HCT116 (cell line): ENCODE data around the gene PCED1A. TPM values are rescaled to one million over a fixed set of nuclear protein-coding genes. Genes with fewer than 3 reads are reported as not detected.

Experiments used
- ATAC-seq: fragments of 200-7000 bp; cut with Tn5 transposase; 2 replicates; pipeline ENCODE4 v1.9.1; 2020; ENCODE audit warnings: mild to moderate bottlenecking, moderate library complexity
- BruUV-seq: library from RNA; stranded (reverse); fragments of 400-500 nt; replicated peaks from 2 replicates; lab custom pipeline; 2021; lab: Mats Ljungman, UMichigan
- CTCF ChIA-PET: fragments of 300-600 bp; sonication (Branson Sonifier 250); formaldehyde crosslinking; loops from one replicate; lab custom pipeline; 2021; ENCODE audit warnings: antibody characterized with exemption; lab: Charles Lee
- POLR2A ChIA-PET: fragments of 300-600, 350-600 bp; sonication (Branson Sonifier 250); formaldehyde crosslinking; loops from one replicate; lab custom pipeline; 2021; ENCODE audit warnings: antibody characterized with exemption; lab: Charles Lee
- RAD21 ChIA-PET, 2 experiments: fragments of 300-600 bp; sonication (Branson Sonifier 250); formaldehyde crosslinking; loops; one replicate each; lab custom pipeline; 2023; ENCODE audit warnings: low total read pairs in 2 of 2; ENCODE audit not compliant: uncharacterized antibody in 2 of 2, unreplicated experiment in 2 of 2, low non-redundant PET in 1 of 2; lab: Charles Lee
- DNase-seq: peaks from one replicate; pipeline ENCODE4 v3.0.0-alpha.2; 2010; ENCODE audit warnings: low read depth, low spot score
- H2AFZ ChIP-seq: fragments of 200-600 bp; shearing (Covaris generic), sonication (generic); 2 replicates; pipeline ENCODE4 v1.6.1; 2017; ENCODE audit warnings: low read depth, mixed run types, mixed read lengths, antibody characterized with exemption, low read length; ENCODE audit not compliant: poor library complexity, severe bottlenecking
- H3K27ac ChIP-seq: 2 replicates; pipeline ENCODE4 v1.5.1; 2012; ENCODE audit warnings: low read depth, low read length
- H3K27me3 ChIP-seq: fragments of 200-600 bp; sonication (generic); 2 replicates; pipeline ENCODE4 v1.6.1; 2016; ENCODE audit warnings: mixed run types, low read length, mixed read lengths; ENCODE audit not compliant: insufficient read depth
- H3K36me3 ChIP-seq, 2 experiments: fragments of 200-500 bp in 1 of 2; fragments of 200-600 bp in 1 of 2; sonication (Bioruptor generic) in 1 of 2; sonication (generic) in 1 of 2; 2 replicates each; pipeline versions ENCODE4 v1.5.1 to v1.6.1; 2014 to 2016; ENCODE audit warnings: low read length in 2 of 2, inconsistent platforms in 1 of 2, mixed read lengths in 1 of 2, mixed run types in 1 of 2; ENCODE audit not compliant: insufficient read depth in 2 of 2, control insufficient read depth in 1 of 2
- H3K4me1 ChIP-seq, 2 experiments: fragments of 200-600 bp in 1 of 2; sonication (generic) in 1 of 2; 2 replicates each; pipeline versions ENCODE4 v1.5.1 to v1.6.1; 2012 to 2017; ENCODE audit warnings: low read length in 2 of 2, inconsistent platforms in 1 of 2, mild to moderate bottlenecking in 1 of 2, mixed read lengths in 1 of 2, mixed run types in 1 of 2, moderate library complexity in 1 of 2; ENCODE audit not compliant: insufficient read depth in 2 of 2, control insufficient read depth in 1 of 2
- H3K4me2 ChIP-seq: fragments of 200-600 bp; sonication (generic); 2 replicates; pipeline ENCODE4 v1.6.1; 2017; ENCODE audit warnings: mixed run types, low read length, mixed read lengths
- H3K4me3 ChIP-seq, 2 experiments: fragments of 200-600 bp in 1 of 2; sonication (generic) in 1 of 2; replicated peaks in 1 of 2; 2 replicates each; pipeline ENCODE4 v1.5.1; 2011 to 2016; ENCODE audit warnings: low read length in 2 of 2, control low read depth in 1 of 2, low read depth in 1 of 2, mild to moderate bottlenecking in 1 of 2, mixed read lengths in 1 of 2, mixed run types in 1 of 2
- H3K79me2 ChIP-seq: fragments of 200-600 bp; sonication (generic); 2 replicates; pipeline ENCODE4 v1.6.1; 2017; ENCODE audit warnings: mild to moderate bottlenecking, mixed run types, low read length, moderate library complexity, mixed read lengths; ENCODE audit not compliant: insufficient read depth
- H3K9ac ChIP-seq: fragments of 200-600 bp; sonication (generic); 2 replicates; pipeline ENCODE4 v1.6.1; 2016; ENCODE audit warnings: low read length, mixed read lengths
- H3K9me2 ChIP-seq: fragments of 200-600 bp; sonication (generic), shearing (Covaris generic); 2 replicates; pipeline ENCODE4 v1.6.1; 2017; ENCODE audit warnings: mixed run types, mild to moderate bottlenecking, moderate library complexity; ENCODE audit not compliant: insufficient read depth
- H3K9me3 ChIP-seq, 2 experiments: fragments of 200-500 bp in 1 of 2; fragments of 200-600 bp in 1 of 2; sonication (Bioruptor generic) in 1 of 2; sonication (generic) in 1 of 2; 2 replicates each; pipeline ENCODE4 v1.6.1; 2014 to 2017; ENCODE audit warnings: low read length in 2 of 2, mixed read lengths in 2 of 2, inconsistent platforms in 1 of 2, low read depth in 1 of 2, mild to moderate bottlenecking in 1 of 2, mixed run types in 1 of 2, moderate library complexity in 1 of 2; ENCODE audit not compliant: control insufficient read depth in 1 of 2, insufficient read depth in 1 of 2
- H4K20me1 ChIP-seq: fragments of 200-600 bp; sonication (generic), shearing (Covaris generic); 2 replicates; pipeline ENCODE4 v1.6.1; 2017; ENCODE audit warnings: mixed run types, mild to moderate bottlenecking, moderate library complexity; ENCODE audit not compliant: insufficient read depth
- ATF3 ChIP-seq: IDR thresholded peaks from 2 replicates; pipeline ENCODE4 v1.6.1; 2012
- CEBPB ChIP-seq: IDR thresholded peaks from 2 replicates; pipeline ENCODE4 v1.6.1; 2012; ENCODE audit warnings: low read depth
- CTCF ChIP-seq, 3 experiments: fragments of 200-600 bp in 1 of 3; sonication (generic) in 1 of 3; IDR thresholded peaks in 2 of 3; conservative IDR thresholded peaks in 1 of 3; 2 replicates each; pipeline ENCODE4 v1.5.1; 2012 to 2017; ENCODE audit warnings: low read depth in 2 of 3, low read length in 2 of 3, antibody characterized with exemption in 1 of 3, borderline replicate concordance in 1 of 3, control low read depth in 1 of 3, mild to moderate bottlenecking in 1 of 3, mixed read lengths in 1 of 3, mixed run types in 1 of 3, moderate library complexity in 1 of 3; ENCODE audit not compliant: insufficient read depth in 1 of 3
- EGR1 ChIP-seq: IDR thresholded peaks from 2 replicates; pipeline ENCODE4 v1.6.1; 2012; ENCODE audit warnings: low read depth
- ELF1 ChIP-seq: IDR thresholded peaks from 2 replicates; pipeline ENCODE4 v1.6.1; 2012; ENCODE audit warnings: low read depth, borderline replicate concordance
- EZH2 ChIP-seq: fragments of 200-600 bp; sonication (generic); IDR thresholded peaks from 2 replicates; pipeline ENCODE4 v1.6.1; 2017; ENCODE audit warnings: antibody characterized with exemption, mixed run types
- EZH2phosphoT487 ChIP-seq: fragments of 200-600 bp; IDR thresholded peaks from 2 replicates; pipeline ENCODE4 v1.6.1; 2018; ENCODE audit warnings: antibody characterized with exemption, borderline replicate concordance
- FOSL1 ChIP-seq: IDR thresholded peaks from 2 replicates; pipeline ENCODE4 v1.6.1; 2012; ENCODE audit warnings: low read depth
- JUND ChIP-seq: IDR thresholded peaks from 2 replicates; pipeline ENCODE4 v1.6.1; 2012
- POLR2AphosphoS5 ChIP-seq: IDR thresholded peaks from 2 replicates; pipeline ENCODE4 v1.6.1; 2011; ENCODE audit warnings: mild to moderate bottlenecking, low read depth, low read length, moderate library complexity
- RAD21 ChIP-seq: IDR thresholded peaks from 2 replicates; pipeline ENCODE4 v1.6.1; 2012; ENCODE audit warnings: low read depth, mild to moderate bottlenecking
- REST ChIP-seq: IDR thresholded peaks from 2 replicates; pipeline ENCODE4 v1.6.1; 2012; ENCODE audit warnings: low read depth
- SP1 ChIP-seq: IDR thresholded peaks from 2 replicates; pipeline ENCODE4 v1.6.1; 2012; ENCODE audit warnings: low read depth
- SRF ChIP-seq: IDR thresholded peaks from 2 replicates; pipeline ENCODE4 v1.6.1; 2012; ENCODE audit warnings: low read depth
- TCF7L2 ChIP-seq: IDR thresholded peaks from 2 replicates; pipeline ENCODE4 v1.7.0; 2011; ENCODE audit warnings: borderline replicate concordance, inconsistent platforms; ENCODE audit not compliant: insufficient read depth, insufficient read length; ENCODE audit errors: extremely low read depth
- YY1 ChIP-seq: IDR thresholded peaks from 2 replicates; pipeline ENCODE4 v1.6.1; 2011; ENCODE audit warnings: low read length, low read depth, moderate library complexity, mild to moderate bottlenecking; ENCODE audit not compliant: insufficient replicate concordance; ENCODE audit errors: extremely low read depth
- ZFX ChIP-seq: fragments of 450-650 bp; IDR thresholded peaks from 2 replicates; pipeline ENCODE4 v1.6.1; 2017
- ZNF274 ChIP-seq: fragments of 200-500 bp; sonication (Bioruptor generic); IDR thresholded peaks from 2 replicates; pipeline ENCODE4 v1.6.1; 2014; ENCODE audit warnings: mild to moderate bottlenecking, low read depth, low read length, inconsistent platforms
- intact Hi-C: fragments of 100-400 bp; cut with micrococcal nuclease; formaldehyde crosslinking; loops from 2 replicates; pipeline ENCODE4 v1.10.0; 2022
- total RNA-seq: library from RNA; stranded (reverse); gene quantifications from one replicate; pipeline ENCODE4 v1.2.1, GENCODE V29; 2021; ENCODE audit not compliant: unreplicated experiment

Gene PCED1A
- total RNA-seq, 1 experiment from 2014 or later, result 31.8 TPM

DNA sequence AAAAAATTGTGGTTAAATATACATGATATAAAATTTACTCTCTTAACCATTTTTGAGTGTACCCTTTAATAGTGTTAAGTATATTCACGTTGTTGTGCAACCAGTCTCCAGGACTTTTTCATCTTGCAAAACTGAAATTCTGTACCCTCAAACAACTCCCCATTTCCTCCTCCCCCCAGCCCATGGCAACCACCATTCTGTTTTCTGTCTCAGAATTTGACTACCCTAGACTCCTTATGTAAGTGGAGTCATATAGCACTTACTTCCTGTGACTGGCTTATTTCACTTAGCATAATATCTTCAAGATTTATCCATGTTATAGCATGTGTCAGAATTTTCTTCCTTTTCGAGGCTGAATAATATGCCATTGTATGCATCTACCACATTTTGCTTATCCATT lies 5.2 kb upstream of the PCED1A start (continued):
- no peak for TF ChIP-seq TCF7L2
- TF ChIP-seq, all 23 proteins: peak for 0

DNA sequence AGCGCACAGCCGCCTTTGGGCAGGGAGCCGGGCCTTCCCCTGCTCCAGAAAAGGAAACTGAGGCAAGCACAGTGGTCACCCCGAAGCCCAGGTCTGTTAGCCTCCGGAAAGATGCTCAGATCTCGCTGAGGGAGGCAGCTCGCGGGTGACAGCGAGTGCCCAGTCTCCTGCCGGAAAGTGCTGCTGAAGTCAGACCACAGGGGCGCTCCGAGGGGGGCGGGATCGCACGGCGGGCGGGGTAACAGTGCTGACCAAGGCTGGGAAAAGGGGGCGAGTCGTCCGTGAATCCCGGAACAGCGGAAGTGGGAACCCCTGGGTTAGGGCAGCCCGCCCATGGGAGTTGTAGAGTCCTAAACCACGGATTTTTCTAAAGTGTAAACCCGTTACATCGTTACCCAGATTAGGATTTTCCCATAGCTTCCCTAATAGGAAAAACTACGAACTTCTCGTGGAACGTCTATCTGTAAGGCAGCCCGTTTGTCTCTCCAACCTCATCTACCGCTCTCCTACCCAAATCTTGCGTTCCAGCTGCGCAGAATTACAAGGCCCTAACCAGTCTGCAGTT lies 594 bp upstream of the PCED1A start:
- H3K27me3 ChIP-seq, result no peaks in the 10 kb centered on the region
- H3K4me3 ChIP-seq, result peak overlapping the region; percentile 73 to 96
- BruUV-seq, result TSS peak; percentile 72
- H2AFZ ChIP-seq, result peak overlapping the region; percentile 45
- peak overlapping the region; percentile 81 for H3K9ac ChIP-seq
- peaks cover 13 to 20% of the 10 kb centered on the region in 2 experiments; a peak in 3 of 4 replicates for H3K4me1 ChIP-seq
- peaks cover 12% of the 10 kb centered on the region for H3K79me2 ChIP-seq
- ChIA-PET CTCF (interaction anchor here (0.9 to 1.1 kb wide), 2 partner anchors 88 to 160 kb away, joined by 3 to 4 read pairs; no protein-coding TSS in a partner anchor), POLR2A (no interaction called here), RAD21 (no interaction called here)
- H4K20me1 ChIP-seq, result no peaks in the 10 kb centered on the region
- ATAC-seq, result peak; percentile 71
- no peaks in the 10 kb centered on the region for H3K9me3 ChIP-seq
- H3K4me2 ChIP-seq, result peak overlapping the region; percentile 98
- intact Hi-C loops, result no loop called here
- H3K9me2 ChIP-seq, result no peaks in the 10 kb centered on the region
- no peak for DNase-seq
- peak overlapping the region; percentile 97 for H3K27ac ChIP-seq
- no peaks in the 10 kb centered on the region for H3K36me3 ChIP-seq
- TF ChIP-seq ZFX (no peak), ELF1 (no peak), YY1 (no peak), TCF7L2 (no peak), JUND (no peak), RAD21 (no peak), ZNF274 (no peak), REST (no peak), SRF (no peak), FOSL1 (no peak), EZH2phosphoT487 (no peak), EZH2 (no peak), ATF3 (no peak), POLR2AphosphoS5 (no peak), CTCF (IDR thresholded peaks at IDR 0.05 in 2 of 3, conservative IDR thresholded peaks at IDR 0.05 in 1 of 3; ENCODE audit: borderline replicate concordance in 1 of 3, insufficient read depth in 1 of 3, low read depth in 2 of 3, low read length in 2 of 3) (no peak), EGR1 (no peak), SP1 (no peak), CEBPB (no peak)
